Activated T-cell treated with anti-CD3 and anti-CD28 coated beads, Interleukin-2, amount 50 U/mL, for 48 hours (primary cell): Measurements from ENCODE around the gene UHMK1.

ENCODE experiments used
- DNase-seq, 2 experiments: peaks; one replicate each; pipeline ENCODE4 v3.0.0-alpha.2; 2020

UHMK1 gene

DNA sequence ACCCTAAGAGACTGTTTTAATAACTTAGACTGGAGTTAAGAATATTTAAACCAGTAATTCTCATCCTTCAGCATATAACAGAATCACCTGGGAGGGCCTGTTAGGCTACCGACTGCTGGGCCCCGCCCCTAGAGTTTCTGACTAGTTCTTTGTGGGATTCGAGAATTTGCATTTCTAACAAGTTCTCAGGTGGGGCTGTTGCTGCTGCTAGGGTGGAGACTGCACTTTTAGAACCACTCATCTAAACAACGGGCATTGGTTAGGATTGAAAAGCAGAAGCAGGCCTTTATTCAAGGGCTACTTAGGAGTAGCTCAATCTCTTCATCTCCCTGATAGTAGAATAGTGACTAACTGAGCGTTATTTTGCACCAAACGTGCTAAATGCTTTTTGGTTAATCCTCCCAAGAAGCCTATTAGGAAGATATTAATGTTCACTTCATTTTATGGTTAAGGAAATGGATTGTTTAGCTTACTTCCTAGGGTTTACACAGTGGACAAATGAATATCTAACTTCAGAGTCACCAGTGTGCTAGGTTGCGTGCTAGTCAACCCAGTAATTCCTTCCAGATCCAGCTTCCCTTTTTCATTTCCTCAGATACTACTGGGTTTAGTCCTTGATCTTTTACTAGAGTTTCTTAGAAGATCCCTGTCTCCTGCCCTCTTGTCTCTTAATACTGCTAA, 32.8 kb downstream of the UHMK1 start:
- DNase-seq: no peak

DNA sequence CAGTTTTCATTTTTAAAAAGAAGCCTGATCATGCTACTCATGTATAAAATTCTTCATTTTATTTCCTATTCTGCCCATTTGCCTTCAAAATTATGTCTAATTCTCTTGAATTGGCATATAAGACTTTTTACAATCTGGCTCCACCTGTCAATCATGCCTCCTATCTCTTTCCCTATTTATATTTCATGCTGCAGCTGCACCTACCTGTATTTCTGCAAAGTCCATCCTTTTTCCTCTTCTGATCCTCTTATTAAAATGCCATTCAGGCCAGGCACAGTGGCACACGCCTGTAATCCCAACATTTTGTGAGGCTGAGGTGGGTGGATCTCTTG, 33.3 kb downstream of the UHMK1 start:
- DNase-seq: no peak

- DNase-seq: no peak
These were observed 37.9 kb downstream of the UHMK1 start for GRCh38 chr1:162535501-162535900.

GRCh38 chr1:162536511-162536910, 38.9 kb downstream of the UHMK1 start:
- no peak for DNase-seq

GRCh38 chr1:162537216-162537615, 39.6 kb downstream of the UHMK1 start:
- DNase-seq: no peak

DNA sequence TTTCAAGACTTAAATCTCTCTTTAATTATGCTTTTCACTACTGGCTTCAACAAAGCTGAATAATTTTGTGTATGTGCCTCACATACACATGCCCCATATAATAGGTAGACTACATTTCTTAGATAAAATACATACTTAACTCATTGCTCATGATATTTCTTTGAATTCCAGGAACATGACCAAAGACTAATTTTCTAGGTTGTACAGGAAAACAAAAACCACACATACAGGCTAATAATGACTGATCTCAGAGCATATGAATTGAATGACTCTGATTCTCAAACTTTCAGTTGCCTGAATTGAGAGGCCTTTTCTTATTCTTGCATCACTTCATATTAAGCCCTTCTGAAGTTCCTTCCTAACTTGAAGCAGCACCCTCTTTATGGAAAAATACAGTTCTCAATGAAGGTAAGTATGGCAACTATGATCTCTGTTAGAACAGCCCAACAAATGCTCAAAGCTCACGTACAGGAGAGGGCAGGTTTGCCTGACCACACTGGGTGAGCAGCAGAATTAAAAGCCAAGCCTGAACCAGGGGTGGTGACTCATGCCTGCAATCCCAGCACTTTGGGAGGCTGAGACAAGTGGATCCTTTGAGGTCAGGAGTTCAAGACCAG, 41.3 kb downstream of the UHMK1 start:
- peak in 1 of 2 experiments; percentile 23 for DNase-seq

- DNase-seq: no peak
These were observed 44.1 kb downstream of the UHMK1 start for GRCh38 chr1:162541619-162542141.

GRCh38 chr1:162543228-162543627, 45.6 kb downstream of the UHMK1 start:
- no peak for DNase-seq

DNA sequence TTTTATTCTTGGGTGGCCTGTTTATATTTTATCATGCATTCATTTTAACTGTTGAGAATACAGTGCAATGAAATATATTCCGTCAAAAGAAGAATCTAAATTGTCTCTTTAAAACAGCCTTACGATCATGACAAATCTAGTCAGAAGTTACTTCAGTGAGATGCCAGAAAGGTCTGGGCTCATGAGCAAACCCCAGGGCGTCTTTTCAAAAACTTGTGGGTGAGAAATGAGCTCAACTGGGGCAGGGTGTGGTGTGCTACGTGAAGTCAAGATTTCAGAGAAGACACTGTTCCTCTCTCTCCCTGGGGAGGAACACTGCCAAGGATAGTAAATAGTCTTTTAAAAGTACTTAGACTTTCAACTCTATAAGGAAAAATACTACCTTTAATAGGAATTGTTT, 50.6 kb downstream of the UHMK1 start:
- no peak for DNase-seq

- DNase-seq: no peak
These were observed 51.4 kb downstream of the UHMK1 start for GRCh38 chr1:162549001-162549400.

GRCh38 chr1:162550925-162551324, 53.3 kb downstream of the UHMK1 start:
- no peak for DNase-seq

GRCh38 chr1:162551969-162552683, 54.5 kb downstream of the UHMK1 start:
- DNase-seq: no peak

- DNase-seq: no peak
These were observed 55.1 kb downstream of the UHMK1 start for GRCh38 chr1:162552684-162553252.

- DNase-seq: no peak
These were observed 56.6 kb downstream of the UHMK1 start for GRCh38 chr1:162554258-162554657.

DNA sequence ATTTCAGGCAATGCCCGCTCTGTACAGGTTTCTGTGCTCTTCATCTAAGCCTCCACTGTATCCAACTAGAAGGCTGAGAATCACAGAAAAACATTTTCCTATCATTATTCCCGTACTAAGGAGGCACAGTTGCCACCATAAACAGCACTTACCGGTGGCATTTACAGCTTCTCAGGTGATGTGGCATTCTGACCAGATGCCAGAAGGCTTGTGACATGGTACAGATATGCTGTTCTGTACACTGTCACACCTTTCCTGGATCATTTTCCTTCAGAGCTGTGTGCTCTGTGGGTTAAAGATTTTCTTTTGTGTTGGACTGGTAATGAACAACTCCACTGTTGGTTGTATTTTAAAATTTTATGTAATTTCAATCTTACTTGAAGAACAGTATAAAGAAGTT, 59.9 kb downstream of the UHMK1 start:
- DNase-seq: no peak

DNA sequence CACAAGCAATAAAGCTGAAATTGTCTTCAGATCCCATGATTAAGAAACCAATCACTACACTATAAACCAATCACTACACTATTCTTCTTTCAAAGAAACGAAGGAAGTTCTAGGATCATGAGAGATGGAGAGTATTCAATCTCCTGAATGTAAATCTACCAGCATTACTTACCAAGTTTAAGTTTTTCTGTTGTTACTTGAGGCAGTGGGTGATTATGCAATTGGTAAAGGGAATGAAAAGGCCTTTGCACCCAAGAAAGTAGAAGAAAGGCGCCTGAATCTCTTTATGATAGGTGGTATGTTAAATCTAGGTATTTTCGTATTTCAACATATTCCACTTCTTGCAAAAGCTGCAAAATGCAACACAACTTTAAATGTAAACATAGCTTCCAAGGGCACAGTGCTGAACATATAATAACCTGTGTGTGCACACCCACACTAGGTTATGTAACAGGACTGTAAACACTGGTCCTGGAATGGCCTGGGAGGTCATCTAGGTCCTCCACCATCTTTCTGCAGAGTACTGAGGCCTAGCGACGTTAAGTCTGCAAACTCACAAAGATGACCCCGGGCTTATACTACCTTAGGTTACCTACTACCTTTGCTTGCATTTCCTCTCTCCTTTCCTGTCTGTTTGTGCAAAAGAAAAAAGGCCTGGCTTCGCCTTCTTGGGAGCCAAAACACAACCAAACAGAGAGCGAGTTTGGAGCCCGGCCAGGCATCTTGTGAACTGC, 62.9 kb downstream of the UHMK1 start:
- DNase-seq: no peak

GRCh38 chr1:162561037-162561615, 63.5 kb downstream of the UHMK1 start:
- DNase-seq: peak; percentile 99

DNA sequence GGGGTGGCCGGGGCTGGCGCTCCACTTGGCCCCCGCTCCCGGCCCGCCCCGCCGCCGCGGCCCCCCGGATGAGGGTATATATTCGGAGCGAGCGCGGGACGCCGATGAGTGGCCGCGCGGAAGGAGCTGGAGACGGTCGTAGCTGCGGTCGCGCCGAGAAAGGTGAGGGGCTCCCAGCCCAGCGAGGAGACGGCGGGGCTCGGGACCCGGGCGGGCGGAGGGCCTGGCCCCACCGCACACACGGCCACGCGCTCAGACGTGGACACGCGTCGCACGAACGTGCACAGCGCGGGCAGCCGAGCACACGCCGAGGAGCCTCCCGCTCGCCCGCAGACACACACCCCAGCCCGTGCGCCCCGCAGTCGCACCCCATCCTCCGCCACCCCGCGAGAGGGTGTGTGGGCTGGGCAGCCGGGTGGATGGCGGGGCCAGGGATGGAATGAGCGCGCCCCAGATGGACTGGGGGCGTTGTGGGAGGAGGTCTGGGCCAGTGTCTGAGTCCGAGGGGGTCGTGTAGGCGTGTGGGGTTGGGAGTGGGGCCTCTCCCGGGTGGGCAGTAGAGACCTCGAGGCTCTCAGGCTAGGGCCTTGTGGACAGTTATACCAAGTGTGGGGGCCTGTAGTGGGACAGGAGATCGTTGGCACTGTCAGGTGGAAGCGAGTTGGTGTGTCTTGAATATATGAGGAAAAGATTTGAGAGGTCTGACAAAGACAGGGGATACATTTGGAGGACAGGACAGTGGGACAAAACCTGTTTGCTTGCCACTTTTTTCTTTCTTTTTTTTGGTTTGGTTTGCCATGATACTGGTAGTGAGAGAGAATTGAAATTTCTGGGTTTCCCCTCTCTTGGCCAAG, 64.2 kb downstream of the UHMK1 start, which contains the start of gene UAP1:
UAP1 (plus strand) TSS at position 107 of the 854 bp plus-strand sequence. CDS start 4,347 bp downstream, outside the sequence.
- DNase-seq: no peak

GRCh38 chr1:162562470-162562828, 64.8 kb downstream of the UHMK1 start:
- no peak for DNase-seq

DNA sequence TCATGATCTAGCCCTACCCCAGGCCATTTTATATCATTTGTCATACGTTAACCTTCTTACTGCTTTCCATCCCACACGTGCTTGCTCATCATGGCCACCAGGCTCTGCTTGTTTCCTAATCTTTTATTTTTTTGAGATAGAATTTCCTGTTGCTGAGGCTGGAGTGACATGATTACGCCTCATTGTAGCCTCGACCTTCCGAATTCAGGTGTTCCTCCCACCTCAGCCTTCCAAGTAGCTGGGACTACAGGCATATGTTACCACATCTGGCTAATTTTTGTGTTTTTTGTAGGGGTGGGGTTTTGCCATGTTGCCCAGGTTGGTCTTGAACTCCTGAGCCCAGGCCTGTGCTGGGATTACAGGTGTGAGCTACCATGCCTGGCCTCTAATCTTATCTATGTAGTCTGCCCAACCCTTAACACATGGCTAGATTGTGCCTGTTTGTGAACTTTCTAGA, 67.2 kb downstream of the UHMK1 start:
- peak in 1 of 2 experiments; percentile 20 for DNase-seq

GRCh38 chr1:162565460-162565859, 67.8 kb downstream of the UHMK1 start:
- no peak for DNase-seq
